Brain pericyte (primary cell): ENCODE data around the gene WFDC11.
"Not testable (repeated sequence)": the region's sequence is repeated elsewhere in the genome, so short reads cannot be mapped to it uniquely, and the experiment has no call there.

ENCODE experiments used
- DNase-seq: peaks from one replicate; pipeline ENCODE4 v3.0.0-alpha.2; 2012; ENCODE audit warnings: low read depth, low spot score

The WFDC11 gene

DNA sequence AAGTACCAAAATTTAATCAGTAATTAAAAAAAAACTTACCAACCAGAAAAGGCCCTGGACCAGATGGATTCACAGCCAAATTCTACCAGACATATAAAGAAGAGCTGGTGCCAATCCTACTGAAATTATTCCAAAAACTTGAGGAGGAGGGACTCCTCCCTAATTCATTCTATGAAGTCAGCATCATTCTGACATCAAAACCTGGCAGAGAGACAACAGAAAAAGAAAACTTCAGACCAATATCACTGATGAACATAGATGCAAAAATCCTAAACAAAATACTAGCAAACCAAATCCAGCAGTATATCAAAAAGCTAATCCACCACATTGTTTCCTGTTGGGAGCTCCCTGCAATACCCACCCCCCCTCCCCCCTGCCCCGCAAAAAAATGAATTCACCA lies at the start of gene WFDC11:
Gene WFDC11 (minus strand): TSS at position 101 of the 400 bp plus-strand sequence. CDS start 19,639 bp downstream, outside the sequence.
- no peak for DNase-seq

DNA sequence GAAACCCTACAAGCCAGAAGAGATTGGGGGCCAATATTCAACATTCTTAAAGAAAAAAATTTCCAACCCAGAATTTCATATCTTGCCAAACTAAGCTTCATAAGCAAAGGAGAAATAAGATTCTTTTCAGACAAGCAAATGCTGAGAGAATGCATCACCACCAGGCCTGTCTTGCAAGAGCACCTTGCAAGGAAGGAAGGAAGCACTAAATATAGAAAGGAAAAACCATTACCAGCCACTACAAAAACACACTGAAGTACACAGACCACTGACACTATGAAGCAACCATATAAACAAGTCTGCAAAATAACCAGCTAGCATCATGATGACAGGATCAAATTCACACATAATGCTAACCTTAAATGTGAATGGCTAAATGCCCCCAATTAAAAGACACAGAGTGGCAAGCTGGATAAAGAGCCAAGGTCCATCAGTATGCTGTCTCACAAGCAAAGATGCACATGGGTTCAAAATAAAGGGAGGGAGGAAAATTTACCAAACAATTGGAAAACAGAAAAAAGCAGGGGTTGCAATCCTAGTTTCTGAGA lies 46.2 kb upstream of the WFDC11 start:
- not testable (repeated sequence) for DNase-seq

GRCh38 chr20:45704969-45705637 lies 35.1 kb upstream of the WFDC11 start, which contains the start of gene WFDC10B:
TSS of gene WFDC10B (minus strand) at chr20:45705019. CDS start at chr20:45685992, 19,027 bp downstream.
- no peak for DNase-seq

- DNase-seq, result no peak
Observed at GRCh38 chr20:45701873-45702272, 31.8 kb upstream of the WFDC11 start, which contains the start of gene WFDC13. TSS of gene WFDC13 (plus strand) at chr20:45702038. CDS start at chr20:45702124, 86 bp downstream.

DNA sequence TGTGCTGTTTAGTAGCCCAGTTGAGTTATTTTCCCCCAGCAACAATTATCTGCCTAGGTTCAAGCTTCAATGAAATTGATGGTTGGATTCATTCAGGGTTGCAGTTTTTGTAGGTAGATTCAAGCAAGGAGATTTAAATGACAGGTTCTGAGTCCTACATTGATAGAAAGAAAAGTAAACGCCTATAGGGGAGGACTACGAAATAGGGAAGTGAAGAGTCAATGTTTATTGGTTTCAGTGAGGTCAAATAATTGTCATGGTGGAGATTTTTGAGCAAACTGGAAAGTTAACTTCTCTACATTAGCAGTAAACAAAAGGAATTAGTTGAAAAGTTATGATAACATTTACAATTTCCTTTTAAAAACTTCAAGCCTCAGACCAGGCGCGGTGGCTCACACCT lies 31.1 kb upstream of the WFDC11 start:
- DNase-seq, result no peak

- DNase-seq, result no peak
Observed at GRCh38 chr20:45695496-45695895, 25.5 kb upstream of the WFDC11 start.

DNA sequence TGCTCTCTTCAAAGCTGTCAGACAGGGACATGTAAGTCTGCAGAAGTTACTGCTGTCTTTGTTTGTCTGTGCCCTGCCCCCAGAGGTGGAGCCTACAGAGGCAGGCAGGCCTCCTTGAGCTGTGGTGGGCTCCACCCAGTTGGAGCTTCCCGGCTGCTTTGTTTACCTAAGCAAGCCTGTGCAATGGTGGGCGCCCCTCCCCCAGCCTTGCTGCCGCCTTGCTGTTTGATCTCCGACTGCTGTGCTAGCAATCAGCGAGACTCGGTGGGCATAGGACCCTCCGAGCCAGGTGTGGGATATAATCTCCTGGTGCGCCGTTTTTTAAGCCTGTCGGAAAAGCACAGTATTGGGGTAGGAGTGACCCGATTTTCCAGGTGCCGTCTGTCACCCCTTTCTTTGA lies 23.3 kb upstream of the WFDC11 start:
- not testable (repeated sequence) for DNase-seq

- no peak for DNase-seq
Observed at GRCh38 chr20:45685896-45686295, 15.9 kb upstream of the WFDC11 start.

GRCh38 chr20:45679650-45680049 lies 9.6 kb upstream of the WFDC11 start:
- DNase-seq, result no peak

DNA sequence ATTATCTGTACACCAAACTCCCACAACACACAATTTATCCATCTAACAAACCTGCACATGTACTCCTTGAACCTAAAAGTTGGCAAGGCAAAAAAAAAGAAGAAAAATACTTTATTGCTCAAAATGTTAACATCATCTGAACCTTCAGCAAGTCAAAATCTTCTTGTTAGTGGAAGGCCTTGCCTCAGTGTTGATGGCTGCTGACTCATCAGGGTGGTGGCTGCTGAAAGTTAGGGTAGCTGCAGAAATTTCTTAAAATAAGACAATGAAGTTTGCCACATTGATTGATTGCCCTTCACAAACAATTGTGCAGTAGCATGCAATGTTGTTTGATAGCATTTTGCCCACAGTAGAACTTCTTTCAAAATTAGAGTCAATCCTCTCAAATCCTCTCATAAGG lies 2.7 kb upstream of the WFDC11 start:
- no peak for DNase-seq

DNA sequence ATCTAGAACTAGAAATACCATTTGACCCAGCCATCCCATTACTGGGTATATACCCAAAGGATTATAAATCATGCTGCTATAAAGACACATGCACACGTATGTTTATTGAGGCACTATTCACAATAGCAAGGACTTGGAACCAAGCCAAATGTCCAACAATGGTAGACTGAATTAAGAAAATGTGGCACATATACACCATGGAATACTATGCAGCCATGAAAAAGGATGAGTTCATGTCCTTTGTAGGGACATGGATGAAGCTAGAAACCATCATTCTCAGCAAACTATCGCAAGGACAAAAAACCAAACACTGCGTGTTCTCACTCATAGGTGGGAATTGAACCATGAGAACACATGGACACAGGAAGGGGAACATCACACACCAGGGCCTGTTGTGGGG lies 13.0 kb downstream of the WFDC11 start:
- not testable (repeated sequence) for DNase-seq

DNA sequence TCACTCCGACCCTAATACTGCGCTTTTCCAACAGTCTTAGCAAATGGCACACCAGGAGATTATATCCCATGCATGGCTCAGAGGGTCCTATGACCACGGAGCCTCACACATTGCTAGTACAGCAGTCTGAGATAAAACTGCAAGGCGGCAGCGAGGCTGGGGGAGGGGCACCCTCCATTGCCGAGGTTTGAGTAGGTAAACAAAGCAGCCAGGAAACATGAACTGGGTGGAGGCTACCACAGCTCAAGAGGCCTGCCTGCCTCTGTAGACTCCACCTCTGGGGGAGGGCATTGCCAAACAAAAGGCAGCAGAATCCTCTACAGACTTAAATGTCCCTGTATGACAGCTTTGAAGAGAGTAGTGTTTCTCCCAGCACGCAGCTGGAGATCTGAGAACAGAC lies 18.3 kb downstream of the WFDC11 start:
- not testable (repeated sequence) for DNase-seq

- DNase-seq, result no peak
Observed at GRCh38 chr20:45649312-45649863, 20.7 kb downstream of the WFDC11 start.

- DNase-seq, result no peak
Observed at GRCh38 chr20:45647441-45648050, 22.5 kb downstream of the WFDC11 start.

- DNase-seq, result no peak
Observed at GRCh38 chr20:45646875-45647274, 23.2 kb downstream of the WFDC11 start.

- DNase-seq, result not testable (repeated sequence)
Observed at GRCh38 chr20:45645869-45646268, 24.2 kb downstream of the WFDC11 start.

GRCh38 chr20:45641076-45641475 lies 29.0 kb downstream of the WFDC11 start:
- not testable (repeated sequence) for DNase-seq

GRCh38 chr20:45639687-45640086 lies 30.4 kb downstream of the WFDC11 start:
- DNase-seq, result no peak

DNA sequence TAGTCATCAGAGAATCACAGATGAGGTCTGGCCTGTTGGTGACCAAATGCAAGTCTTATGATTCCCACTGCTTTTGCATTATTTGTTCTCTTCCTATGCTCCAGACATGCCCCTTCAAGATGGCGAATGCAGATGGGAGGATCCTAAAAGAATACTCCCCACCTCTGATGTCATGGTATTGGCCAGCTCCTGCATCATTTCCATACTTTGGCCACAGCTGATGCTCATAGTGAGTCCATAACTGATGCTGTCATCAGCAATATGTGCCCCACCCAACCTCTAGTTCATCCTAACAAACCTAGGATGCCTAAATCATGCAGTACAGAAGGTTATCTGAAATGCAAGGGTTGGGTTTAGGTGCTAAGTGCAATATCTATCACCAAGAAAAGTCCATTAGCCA lies 33.5 kb downstream of the WFDC11 start:
- no peak for DNase-seq

- no peak for DNase-seq
Observed at GRCh38 chr20:45631184-45631583, 38.9 kb downstream of the WFDC11 start, which contains the start of gene WFDC9. TSS of gene WFDC9 (minus strand) at chr20:45631284. CDS start at chr20:45610181, 21,103 bp downstream.

DNA sequence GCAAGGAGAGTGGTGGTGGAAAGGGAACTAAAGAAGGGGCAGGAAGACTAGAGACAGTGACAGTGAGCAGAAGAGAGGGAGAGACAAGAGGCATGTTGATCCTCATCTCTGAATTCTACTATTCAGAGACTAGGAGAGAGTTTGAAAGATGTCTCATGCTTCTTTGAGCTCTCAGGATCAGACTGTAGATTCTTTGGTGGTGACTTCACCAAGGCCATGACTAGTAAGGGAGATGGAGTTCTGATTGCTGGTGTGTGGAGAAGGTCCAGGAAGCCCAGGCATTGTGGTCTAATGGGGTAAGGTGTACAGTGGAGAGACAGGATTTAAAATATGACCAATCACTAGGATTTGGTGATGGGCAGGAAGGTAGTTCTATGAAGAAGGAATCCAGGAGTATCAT lies 39.7 kb downstream of the WFDC11 start:
- no peak for DNase-seq

DNA sequence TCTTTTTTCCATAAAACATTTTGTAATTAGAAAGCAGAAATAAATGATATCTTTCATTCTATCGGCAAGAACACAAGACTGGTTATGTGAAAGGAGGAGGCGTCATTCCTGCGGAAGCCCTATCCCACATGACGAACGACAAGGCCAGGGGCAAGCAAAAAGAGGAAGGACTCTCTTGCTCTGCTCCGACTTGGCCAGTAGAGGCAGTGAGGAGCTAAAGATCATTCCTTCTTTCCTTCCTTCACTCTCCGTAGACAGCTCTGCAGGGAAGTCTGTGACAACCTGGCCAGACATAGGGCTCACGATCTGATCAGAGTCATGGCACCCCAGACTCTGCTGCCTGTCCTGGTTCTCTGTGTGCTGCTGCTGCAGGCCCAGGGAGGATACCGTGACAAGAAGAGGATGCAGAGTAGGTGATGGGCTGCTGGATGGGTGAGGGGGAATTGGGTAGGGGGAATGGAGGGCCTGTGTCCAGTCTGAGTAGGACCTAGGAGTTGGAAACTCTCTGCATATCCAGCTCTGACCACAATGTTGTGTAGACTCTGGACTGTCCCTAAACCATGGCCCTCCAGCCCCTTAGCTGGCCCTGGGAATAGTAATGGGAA lies 40.4 kb downstream of the WFDC11 start, which contains the start of gene WFDC10A:
Gene WFDC10A (plus strand): TSS at position 244 of the 605 bp plus-strand sequence. CDS start 75 bp downstream, at position 319.
- DNase-seq, result no peak
